K562 (cell line): Measurements from ENCODE around the gene TANC1. TPM values are rescaled to one million over a fixed set of nuclear protein-coding genes. Genes with fewer than 3 reads are reported as not detected.

ENCODE experiments used
- CBFB ChIP-seq: sonication (generic); formaldehyde crosslinking; IDR thresholded peaks from 2 replicates; pipeline ENCODE4 v1.4.0; 2020; ENCODE audit warnings: mild to moderate bottlenecking, missing genetic modification reagents
- CHCHD3 ChIP-seq: fragments of 250-450 bp; sonication (Bioruptor Pico); IDR thresholded peaks from 2 replicates; pipeline ENCODE4 v2.1.2; 2022; ENCODE audit warnings: mild to moderate bottlenecking
- FIP1L1 ChIP-seq: fragments of 200-400 bp; formaldehyde crosslinking; IDR thresholded peaks from 2 replicates; pipeline ENCODE4 v1.6.1; 2018; ENCODE audit warnings: mild to moderate bottlenecking, low read depth, low read length; ENCODE audit not compliant: poor library complexity, severe bottlenecking
- FOS ChIP-seq: IDR thresholded peaks from 3 replicates; pipeline ENCODE4 v1.6.1; 2011; ENCODE audit not compliant: insufficient read length; ENCODE audit errors: extremely low read depth
- FOXM1 ChIP-seq, 2 experiments: fragments of 450-650 bp in 1 of 2; sonication (generic) in 1 of 2; formaldehyde crosslinking in 1 of 2; IDR thresholded peaks; 2 replicates each; pipeline versions ENCODE4 v1.6.1 to v1.9.0; 2017 to 2022; ENCODE audit warnings: low read depth in 2 of 2, mild to moderate bottlenecking in 2 of 2, missing genetic modification reagents in 1 of 2, moderate library complexity in 1 of 2
- HNRNPUL1 ChIP-seq: fragments of 200-400 bp; formaldehyde crosslinking; IDR thresholded peaks from 2 replicates; pipeline ENCODE4 v1.6.1; 2017; ENCODE audit warnings: low read length
- MCM2 ChIP-seq: fragments of 450-650 bp; IDR thresholded peaks from 2 replicates; pipeline ENCODE4 v1.6.1; 2017; ENCODE audit warnings: low read depth, mild to moderate bottlenecking
- PML ChIP-seq: IDR thresholded peaks from 2 replicates; pipeline ENCODE4 v1.6.1; 2012; ENCODE audit warnings: low read length, inconsistent platforms
- SRSF9 ChIP-seq: fragments of 200-400 bp; formaldehyde crosslinking; IDR thresholded peaks from 2 replicates; pipeline ENCODE4 v1.6.1; 2017; ENCODE audit warnings: low read depth, low read length, borderline replicate concordance
- TAL1 ChIP-seq: fragments of 450-650 bp; IDR thresholded peaks from 2 replicates; pipeline ENCODE4 v1.6.1; 2016; ENCODE audit warnings: mild to moderate bottlenecking
- TBP ChIP-seq: optimal IDR thresholded peaks from 2 replicates; pipeline ENCODE3; 2011; ENCODE audit warnings: low read depth, low read length, improper control_type of control experiment
- ZNF785 ChIP-seq: fragments of 250-450 bp; sonication (Bioruptor Pico); IDR thresholded peaks from 2 replicates; pipeline ENCODE4 v1.4.0; 2020; ENCODE audit warnings: mild to moderate bottlenecking
- polyA plus RNA-seq, 8 experiments: library from polyadenylated mRNA; depleted of rRNA in 4 of 8; stranded (reverse) in 5 of 8; unstranded in 3 of 8; fragments of >200 nt; fragmentation: Nextera tagmentation in 2 of 8; fragmentation: Illumina TruSeq in 1 of 8; extraction: Ambion mirVana in 2 of 8; extraction: Trizol in 1 of 8; gene quantifications; 2 replicates each; pipeline versions ENCODE4 v1.2.1 to v1.2.3, GENCODE V29; 2011 to 2014; ENCODE audit warnings: inconsistent platforms in 1 of 8, missing spikeins in 1 of 8
- total RNA-seq, 7 experiments: library from RNA; depleted of rRNA in 6 of 7; stranded (reverse); fragments of >200 nt in 6 of 7; fragmentation: Illumina TruSeq in 2 of 7; extraction: Trizol in 2 of 7; gene quantifications; 2 replicates each; pipeline versions ENCODE4 v1.2.1 to v1.2.3, GENCODE V29; 2011 to 2021; ENCODE audit warnings: low replicate concordance in 1 of 7
- TF ChIP-seq, protein P1 (sequence below): sonication (generic); formaldehyde crosslinking; IDR thresholded peaks from 2 replicates; pipeline ENCODE4 v1.8.1; 2023; ENCODE audit warnings: missing genetic modification reagents, mild to moderate bottlenecking, borderline replicate concordance
- TF ChIP-seq, protein P2 (sequence below): sonication (generic); formaldehyde crosslinking; IDR thresholded peaks from 2 replicates; pipeline ENCODE4 v1.9.0; 2022; ENCODE audit warnings: mild to moderate bottlenecking, missing genetic modification reagents
- TF ChIP-seq, protein P3 (sequence below): IDR thresholded peaks from 2 replicates; pipeline ENCODE4 v1.6.1; 2012; ENCODE audit warnings: low read depth, low read length, improper control_type of control experiment, borderline replicate concordance
- TF ChIP-seq, protein P4 (sequence below): fragments of 450-650 bp; IDR thresholded peaks from 2 replicates; pipeline ENCODE4 v1.6.1; 2016; ENCODE audit warnings: antibody characterized with exemption
- TF ChIP-seq, protein P5 (sequence below), 2 experiments: fragments of 450-650 bp; conservative IDR thresholded peaks; 2 replicates each; pipeline ENCODE4 v1.6.1; 2017; ENCODE audit warnings: mild to moderate bottlenecking in 2 of 2, moderate library complexity in 2 of 2

TANC1 gene
- total and polyA plus RNA-seq, 9 of the 15 experiments (the other 6 are each of a cell fraction or from before 2014, with no cell fraction given): under 0.01 to 0.20 (median 0.07) TPM; not detected in 1

DNA sequence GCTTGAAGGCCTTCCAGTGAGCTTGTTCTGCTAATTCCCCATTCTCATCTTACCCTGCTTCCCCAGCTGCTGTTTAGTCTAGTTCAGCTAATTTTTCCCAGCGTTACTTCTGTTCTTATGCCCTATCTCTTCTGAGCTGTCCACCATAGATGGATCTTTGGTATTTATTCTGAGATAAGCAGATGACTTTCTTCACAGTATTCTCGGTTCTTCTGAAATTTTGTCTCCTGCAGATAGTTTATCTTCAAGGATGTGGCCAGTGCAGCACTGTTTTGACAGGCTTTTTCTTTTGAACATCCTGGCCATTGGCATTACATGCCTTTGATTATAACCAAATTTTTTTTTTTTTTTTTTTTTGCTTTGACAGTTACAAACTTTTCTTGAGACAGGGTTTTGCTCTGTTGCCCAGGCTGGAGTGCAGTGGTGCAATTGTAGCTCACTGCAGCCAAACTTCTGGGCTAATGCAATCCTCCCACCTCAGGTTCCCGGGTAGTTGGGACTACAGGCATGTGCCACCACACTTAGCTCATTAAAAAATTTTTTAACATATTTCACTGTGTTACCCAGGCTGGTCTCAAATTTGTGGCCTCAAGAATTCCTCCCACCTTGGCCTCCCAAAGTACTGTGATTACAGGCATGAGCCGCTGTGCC, 183.8 kb downstream of the TANC1 start (continued):
- TF ChIP-seq HNRNPUL1 (no peak), MCM2 (no peak), FOS (no peak), FIP1L1 (no peak), TAL1 (peak; percentile 92), ZNF785 (CRISPR knock-in tag) (no peak), SRSF9 (no peak), FOXM1 (IDR thresholded peaks at IDR 0.05; ENCODE audit: low read depth) (peak; percentile 85), FOXM1 (CRISPR knock-in tag; IDR thresholded peaks at IDR 0.05; ENCODE audit: low read depth) (no peak), CHCHD3 (no peak), TBP (no peak), PML (peak; percentile 55; the same call in 1 of the 2 replicates), CBFB (CRISPR knock-in tag) (no peak)
- TF ChIP-seq, protein P1, sequence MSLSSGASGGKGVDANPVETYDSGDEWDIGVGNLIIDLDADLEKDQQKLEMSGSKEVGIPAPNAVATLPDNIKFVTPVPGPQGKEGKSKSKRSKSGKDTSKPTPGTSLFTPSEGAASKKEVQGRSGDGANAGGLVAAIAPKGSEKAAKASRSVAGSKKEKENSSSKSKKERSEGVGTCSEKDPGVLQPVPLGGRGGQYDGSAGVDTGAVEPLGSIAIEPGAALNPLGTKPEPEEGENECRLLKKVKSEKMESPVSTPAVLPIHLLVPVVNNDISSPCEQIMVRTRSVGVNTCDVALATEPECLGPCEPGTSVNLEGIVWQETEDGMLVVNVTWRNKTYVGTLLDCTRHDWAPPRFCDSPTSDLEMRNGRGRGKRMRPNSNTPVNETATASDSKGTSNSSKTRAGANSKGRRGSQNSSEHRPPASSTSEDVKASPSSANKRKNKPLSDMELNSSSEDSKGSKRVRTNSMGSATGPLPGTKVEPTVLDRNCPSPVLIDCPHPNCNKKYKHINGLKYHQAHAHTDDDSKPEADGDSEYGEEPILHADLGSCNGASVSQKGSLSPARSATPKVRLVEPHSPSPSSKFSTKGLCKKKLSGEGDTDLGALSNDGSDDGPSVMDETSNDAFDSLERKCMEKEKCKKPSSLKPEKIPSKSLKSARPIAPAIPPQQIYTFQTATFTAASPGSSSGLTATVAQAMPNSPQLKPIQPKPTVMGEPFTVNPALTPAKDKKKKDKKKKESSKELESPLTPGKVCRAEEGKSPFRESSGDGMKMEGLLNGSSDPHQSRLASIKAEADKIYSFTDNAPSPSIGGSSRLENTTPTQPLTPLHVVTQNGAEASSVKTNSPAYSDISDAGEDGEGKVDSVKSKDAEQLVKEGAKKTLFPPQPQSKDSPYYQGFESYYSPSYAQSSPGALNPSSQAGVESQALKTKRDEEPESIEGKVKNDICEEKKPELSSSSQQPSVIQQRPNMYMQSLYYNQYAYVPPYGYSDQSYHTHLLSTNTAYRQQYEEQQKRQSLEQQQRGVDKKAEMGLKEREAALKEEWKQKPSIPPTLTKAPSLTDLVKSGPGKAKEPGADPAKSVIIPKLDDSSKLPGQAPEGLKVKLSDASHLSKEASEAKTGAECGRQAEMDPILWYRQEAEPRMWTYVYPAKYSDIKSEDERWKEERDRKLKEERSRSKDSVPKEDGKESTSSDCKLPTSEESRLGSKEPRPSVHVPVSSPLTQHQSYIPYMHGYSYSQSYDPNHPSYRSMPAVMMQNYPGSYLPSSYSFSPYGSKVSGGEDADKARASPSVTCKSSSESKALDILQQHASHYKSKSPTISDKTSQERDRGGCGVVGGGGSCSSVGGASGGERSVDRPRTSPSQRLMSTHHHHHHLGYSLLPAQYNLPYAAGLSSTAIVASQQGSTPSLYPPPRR (CRISPR knock-in tag): no peak
- TF ChIP-seq, protein P2, sequence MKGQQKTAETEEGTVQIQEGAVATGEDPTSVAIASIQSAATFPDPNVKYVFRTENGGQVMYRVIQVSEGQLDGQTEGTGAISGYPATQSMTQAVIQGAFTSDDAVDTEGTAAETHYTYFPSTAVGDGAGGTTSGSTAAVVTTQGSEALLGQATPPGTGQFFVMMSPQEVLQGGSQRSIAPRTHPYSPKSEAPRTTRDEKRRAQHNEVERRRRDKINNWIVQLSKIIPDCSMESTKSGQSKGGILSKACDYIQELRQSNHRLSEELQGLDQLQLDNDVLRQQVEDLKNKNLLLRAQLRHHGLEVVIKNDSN (CRISPR knock-in tag): no peak
- TF ChIP-seq, protein P3, sequence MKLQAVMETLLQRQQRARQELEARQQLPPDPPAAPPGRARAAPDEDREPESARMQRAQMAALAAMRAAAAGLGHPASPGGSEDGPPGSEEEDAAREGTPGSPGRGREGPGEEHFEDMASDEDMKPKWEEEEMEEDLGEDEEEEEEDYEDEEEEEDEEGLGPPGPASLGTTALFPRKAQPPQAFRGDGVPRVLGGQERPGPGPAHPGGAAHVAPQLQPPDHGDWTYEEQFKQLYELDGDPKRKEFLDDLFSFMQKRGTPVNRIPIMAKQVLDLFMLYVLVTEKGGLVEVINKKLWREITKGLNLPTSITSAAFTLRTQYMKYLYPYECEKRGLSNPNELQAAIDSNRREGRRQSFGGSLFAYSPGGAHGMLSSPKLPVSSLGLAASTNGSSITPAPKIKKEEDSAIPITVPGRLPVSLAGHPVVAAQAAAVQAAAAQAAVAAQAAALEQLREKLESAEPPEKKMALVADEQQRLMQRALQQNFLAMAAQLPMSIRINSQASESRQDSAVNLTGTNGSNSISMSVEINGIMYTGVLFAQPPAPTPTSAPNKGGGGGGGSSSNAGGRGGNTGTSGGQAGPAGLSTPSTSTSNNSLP: 0 out of 2 replicates have a peak, but pooled peaks have one; percentile 49
- TF ChIP-seq, protein P4, sequence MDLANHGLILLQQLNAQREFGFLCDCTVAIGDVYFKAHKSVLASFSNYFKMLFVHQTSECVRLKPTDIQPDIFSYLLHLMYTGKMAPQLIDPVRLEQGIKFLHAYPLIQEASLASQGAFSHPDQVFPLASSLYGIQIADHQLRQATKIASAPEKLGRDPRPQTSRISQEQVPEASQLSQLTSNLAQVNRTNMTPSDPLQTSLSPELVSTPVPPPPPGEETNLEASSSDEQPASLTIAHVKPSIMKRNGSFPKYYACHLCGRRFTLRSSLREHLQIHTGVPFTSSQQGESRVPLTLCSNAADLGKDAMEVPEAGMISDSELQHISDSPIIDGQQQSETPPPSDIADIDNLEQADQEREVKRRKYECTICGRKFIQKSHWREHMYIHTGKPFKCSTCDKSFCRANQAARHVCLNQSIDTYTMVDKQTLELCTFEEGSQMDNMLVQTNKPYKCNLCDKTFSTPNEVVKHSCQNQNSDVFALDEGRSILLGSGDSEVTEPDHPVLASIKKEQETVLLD: no peak
- TF ChIP-seq, protein P5, sequence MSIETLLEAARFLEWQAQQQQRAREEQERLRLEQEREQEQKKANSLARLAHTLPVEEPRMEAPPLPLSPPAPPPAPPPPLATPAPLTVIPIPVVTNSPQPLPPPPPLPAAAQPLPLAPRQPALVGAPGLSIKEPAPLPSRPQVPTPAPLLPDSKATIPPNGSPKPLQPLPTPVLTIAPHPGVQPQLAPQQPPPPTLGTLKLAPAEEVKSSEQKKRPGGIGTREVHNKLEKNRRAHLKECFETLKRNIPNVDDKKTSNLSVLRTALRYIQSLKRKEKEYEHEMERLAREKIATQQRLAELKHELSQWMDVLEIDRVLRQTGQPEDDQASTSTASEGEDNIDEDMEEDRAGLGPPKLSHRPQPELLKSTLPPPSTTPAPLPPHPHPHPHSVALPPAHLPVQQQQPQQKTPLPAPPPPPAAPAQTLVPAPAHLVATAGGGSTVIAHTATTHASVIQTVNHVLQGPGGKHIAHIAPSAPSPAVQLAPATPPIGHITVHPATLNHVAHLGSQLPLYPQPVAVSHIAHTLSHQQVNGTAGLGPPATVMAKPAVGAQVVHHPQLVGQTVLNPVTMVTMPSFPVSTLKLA (conservative IDR thresholded peaks at IDR 0.05): 0 out of 4 replicates have a peak, but pooled peaks of 1 of the 2 experiments have one; percentile 19
